ENCODE measurements around the gene PTPRG.

The PTPRG gene

GRCh38 chr3:61946570-61947324, 385.4 kb downstream of the PTPRG start:
- no peak for DNase-seq (ENCODE audit: low read depth in 1 of 2, low spot score in 1 of 2)

GRCh38 chr3:61947456-61947855, 386.1 kb downstream of the PTPRG start:
- no peak for DNase-seq (ENCODE audit: low read depth in 1 of 2, low spot score in 1 of 2)

- DNase-seq (ENCODE audit: low read depth in 1 of 2, low spot score in 1 of 2), result no peak
Measured at GRCh38 chr3:61948699-61949305, 387.4 kb downstream of the PTPRG start.

- DNase-seq (ENCODE audit: low read depth in 1 of 2, low spot score in 1 of 2), result no peak
Measured at GRCh38 chr3:61954097-61954540, 392.7 kb downstream of the PTPRG start.

- DNase-seq (ENCODE audit: low read depth in 1 of 2, low spot score in 1 of 2), result no peak
Measured at GRCh38 chr3:61955483-61955882, 394.1 kb downstream of the PTPRG start.

GRCh38 chr3:61956236-61956635, 394.9 kb downstream of the PTPRG start:
- no peak for DNase-seq (ENCODE audit: low read depth in 1 of 2, low spot score in 1 of 2)

- no peak for DNase-seq (ENCODE audit: low read depth in 1 of 2, low spot score in 1 of 2)
Measured at GRCh38 chr3:61957259-61957658, 395.9 kb downstream of the PTPRG start.

- DNase-seq (ENCODE audit: low read depth in 1 of 2, low spot score in 1 of 2), result no peak
Measured at GRCh38 chr3:61960976-61961375, 399.6 kb downstream of the PTPRG start.

- DNase-seq (ENCODE audit: low read depth in 1 of 2, low spot score in 1 of 2), result no peak
Measured at GRCh38 chr3:61961900-61962299, 400.5 kb downstream of the PTPRG start.

GRCh38 chr3:61964566-61964965, 403.2 kb downstream of the PTPRG start:
- DNase-seq (ENCODE audit: low read depth in 1 of 2, low spot score in 1 of 2), result no peak

- DNase-seq (ENCODE audit: low read depth in 1 of 2, low spot score in 1 of 2), result no peak
Measured at GRCh38 chr3:61965770-61966131, 404.4 kb downstream of the PTPRG start.

GRCh38 chr3:61966200-61966599, 404.8 kb downstream of the PTPRG start:
- no peak for DNase-seq (ENCODE audit: low read depth in 1 of 2, low spot score in 1 of 2)

GRCh38 chr3:61967019-61967418, 405.6 kb downstream of the PTPRG start:
- no peak for DNase-seq (ENCODE audit: low read depth in 1 of 2, low spot score in 1 of 2)

- no peak for DNase-seq (ENCODE audit: low read depth in 1 of 2, low spot score in 1 of 2)
Measured at GRCh38 chr3:61967937-61968336, 406.6 kb downstream of the PTPRG start.

GRCh38 chr3:61974662-61975061, 413.3 kb downstream of the PTPRG start:
- no peak for DNase-seq (ENCODE audit: low read depth in 1 of 2, low spot score in 1 of 2)

GRCh38 chr3:61975199-61975598, 413.8 kb downstream of the PTPRG start:
- DNase-seq (ENCODE audit: low read depth in 1 of 2, low spot score in 1 of 2), result no peak

- no peak for DNase-seq (ENCODE audit: low read depth in 1 of 2, low spot score in 1 of 2)
Measured at GRCh38 chr3:61975936-61976335, 414.6 kb downstream of the PTPRG start.

- no peak for DNase-seq (ENCODE audit: low read depth in 1 of 2, low spot score in 1 of 2)
Measured at GRCh38 chr3:61978460-61979419, 417.4 kb downstream of the PTPRG start.

GRCh38 chr3:61979638-61980037, 418.3 kb downstream of the PTPRG start:
- DNase-seq (ENCODE audit: low read depth in 1 of 2, low spot score in 1 of 2), result no peak

- DNase-seq (ENCODE audit: low read depth in 1 of 2, low spot score in 1 of 2), result no peak
Measured at GRCh38 chr3:61980041-61980440, 418.7 kb downstream of the PTPRG start.

- DNase-seq (ENCODE audit: low read depth in 1 of 2, low spot score in 1 of 2), result no peak
Measured at GRCh38 chr3:61981060-61981459, 419.7 kb downstream of the PTPRG start.

GRCh38 chr3:61983479-61983878, 422.1 kb downstream of the PTPRG start:
- DNase-seq (ENCODE audit: low read depth in 1 of 2, low spot score in 1 of 2), result no peak
